Measurements from ENCODE around the gene DCTN3. TPM values are rescaled to one million over a fixed set of nuclear protein-coding genes. Genes with fewer than 3 reads are reported as not detected.
A peak's percentile ranks its signal among the peaks of the same experiment; 100 is the strongest.

The DCTN3 gene
- polyA plus RNA-seq, 1 donor, result 71.7 TPM

- DNase-seq, result no peak
Observed at GRCh38 chr9:34623374-34624235, 3.3 kb upstream of the DCTN3 start.

GRCh38 chr9:34615132-34615531 is 5.2 kb downstream of the DCTN3 start:
- no peak for DNase-seq

- DNase-seq, result peak; percentile 83
Observed at GRCh38 chr9:34612788-34613390, 7.4 kb downstream of the DCTN3 start.

- peak; percentile 95 for DNase-seq
Observed at GRCh38 chr9:34611811-34612787, 8.2 kb downstream of the DCTN3 start, which contains the start of gene RPP25L. Gene RPP25L, minus strand, starts transcription at chr9:34612097. Its CDS starts 801 bp downstream, at chr9:34611296.

GRCh38 chr9:34611251-34611810 is 9.0 kb downstream of the DCTN3 start:
- peak; percentile 34 for DNase-seq

GRCh38 chr9:34610434-34611206 is 9.7 kb downstream of the DCTN3 start:
- DNase-seq, result no peak

- DNase-seq, result no peak
Observed at GRCh38 chr9:34607331-34607730, 13.0 kb downstream of the DCTN3 start.

- DNase-seq, result no peak
Observed at GRCh38 chr9:34606905-34607304, 13.4 kb downstream of the DCTN3 start.

GRCh38 chr9:34606190-34606589 is 14.1 kb downstream of the DCTN3 start:
- DNase-seq, result no peak

- peak; percentile 82 for DNase-seq
Observed at GRCh38 chr9:34603610-34604231, 16.6 kb downstream of the DCTN3 start.

GRCh38 chr9:34601937-34602573 is 18.2 kb downstream of the DCTN3 start:
- DNase-seq, result no peak

- no peak for DNase-seq
Observed at GRCh38 chr9:34600908-34601307, 19.4 kb downstream of the DCTN3 start.

- no peak for DNase-seq
Observed at GRCh38 chr9:34599546-34599945, 20.7 kb downstream of the DCTN3 start.

GRCh38 chr9:34594177-34594576 is 26.1 kb downstream of the DCTN3 start:
- DNase-seq, result no peak

- DNase-seq, result peak; percentile 77
Observed at GRCh38 chr9:34592895-34593601, 27.2 kb downstream of the DCTN3 start.

- DNase-seq, result no peak
Observed at GRCh38 chr9:34591917-34592866, 28.1 kb downstream of the DCTN3 start.

GRCh38 chr9:34591248-34591916 is 28.9 kb downstream of the DCTN3 start:
- peak; percentile 89 for DNase-seq

Data from hindlimb muscle (tissue), 1 donor.